ENCODE measurements around the gene CES3.

The CES3 gene

GRCh38 chr16:66946541-66946940, 14.5 kb upstream of the CES3 start:
- no peak overlapping the region for H3K27ac ChIP-seq
- TF ChIP-seq ZFX (IDR thresholded peaks at IDR 0.05; ENCODE audit: borderline replicate concordance), result no peak
- no peak for TF ChIP-seq CTCF (IDR thresholded peaks at IDR 0.05)

GRCh38 chr16:66946974-66947301, 14.1 kb upstream of the CES3 start:
- no peak for TF ChIP-seq CTCF (IDR thresholded peaks at IDR 0.05)
- TF ChIP-seq ZFX (IDR thresholded peaks at IDR 0.05; ENCODE audit: borderline replicate concordance), result no peak
- no peak overlapping the region for H3K27ac ChIP-seq

- no peak for TF ChIP-seq ZFX (IDR thresholded peaks at IDR 0.05; ENCODE audit: borderline replicate concordance)
- TF ChIP-seq CTCF (IDR thresholded peaks at IDR 0.05), result peak; percentile 86
- no peak overlapping the region for H3K27ac ChIP-seq
Observed at GRCh38 chr16:66947302-66948065, 13.6 kb upstream of the CES3 start.

- TF ChIP-seq ZFX (IDR thresholded peaks at IDR 0.05; ENCODE audit: borderline replicate concordance) (no peak), CTCF (IDR thresholded peaks at IDR 0.05) (no peak)
- H3K27ac ChIP-seq, result no peak overlapping the region
Observed at GRCh38 chr16:66948134-66948836, 12.8 kb upstream of the CES3 start.

GRCh38 chr16:66948837-66949225, 12.2 kb upstream of the CES3 start:
- no peak for TF ChIP-seq ZFX (IDR thresholded peaks at IDR 0.05; ENCODE audit: borderline replicate concordance)
- TF ChIP-seq CTCF (IDR thresholded peaks at IDR 0.05), result no peak
- no peak overlapping the region for H3K27ac ChIP-seq

GRCh38 chr16:66949472-66949871, 11.6 kb upstream of the CES3 start:
- no peak overlapping the region for H3K27ac ChIP-seq
- TF ChIP-seq ZFX (IDR thresholded peaks at IDR 0.05; ENCODE audit: borderline replicate concordance) (no peak), CTCF (IDR thresholded peaks at IDR 0.05) (no peak)

GRCh38 chr16:66950437-66950836, 10.6 kb upstream of the CES3 start:
- no peak for TF ChIP-seq ZFX (IDR thresholded peaks at IDR 0.05; ENCODE audit: borderline replicate concordance)
- TF ChIP-seq CTCF (IDR thresholded peaks at IDR 0.05), result no peak
- no peak overlapping the region for H3K27ac ChIP-seq
